Stimulated activated CD4-positive, alpha-beta T cell treated with anti-CD3 and anti-CD28 coated beads, TNF-alpha, amount 100 ng/mL, for 1 hour (primary cell): ENCODE data around the gene OTUB1.

Experiments
- DNase-seq, 3 donors: peaks; one replicate each; pipeline ENCODE4 v3.0.0-alpha.2; 2020; ENCODE audit warnings: low read depth in 3 of 3, low spot score in 1 of 3

Gene OTUB1

DNA sequence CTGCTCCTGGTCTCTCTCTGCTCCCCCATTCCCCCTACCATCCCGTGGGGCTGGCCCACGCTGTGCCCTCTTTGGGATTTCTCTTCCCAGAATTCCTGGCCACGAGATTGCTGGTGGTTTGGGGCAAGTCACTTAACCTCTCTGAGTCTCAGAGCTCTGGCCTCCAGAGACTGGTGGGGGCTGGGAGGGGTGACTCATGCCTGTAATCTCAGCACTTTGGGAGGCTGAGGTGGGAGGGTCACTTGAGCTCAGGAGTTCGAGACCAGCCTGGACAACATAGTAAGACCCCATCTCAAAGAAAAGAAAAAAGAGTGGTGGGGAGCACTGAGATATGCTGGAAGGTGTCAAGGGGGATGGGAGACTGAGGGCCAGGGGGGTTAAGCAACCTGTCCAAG, 18.3 kb downstream of the OTUB1 start:
- DNase-seq, result no peak

DNA sequence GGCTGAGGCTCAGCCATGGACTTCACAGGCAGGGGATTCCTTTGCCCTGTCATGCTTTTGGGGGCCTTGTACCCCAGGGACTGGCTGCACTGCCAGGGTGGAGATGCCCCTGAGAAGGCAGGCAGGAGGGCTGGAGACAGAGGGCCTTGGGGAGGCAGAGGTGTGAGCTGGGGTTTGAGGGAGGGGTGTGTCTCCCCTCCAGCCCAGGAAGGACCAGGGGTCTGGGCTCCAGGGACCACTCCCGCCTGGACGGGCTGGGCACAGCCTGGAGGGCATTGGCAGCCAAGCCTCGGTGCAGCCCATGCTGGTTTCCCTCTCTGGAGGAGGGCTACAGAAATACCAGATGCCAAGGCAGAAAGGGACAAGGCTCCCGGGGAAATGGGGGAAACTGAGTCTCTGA, 19.5 kb downstream of the OTUB1 start:
- DNase-seq, result no peak

DNA sequence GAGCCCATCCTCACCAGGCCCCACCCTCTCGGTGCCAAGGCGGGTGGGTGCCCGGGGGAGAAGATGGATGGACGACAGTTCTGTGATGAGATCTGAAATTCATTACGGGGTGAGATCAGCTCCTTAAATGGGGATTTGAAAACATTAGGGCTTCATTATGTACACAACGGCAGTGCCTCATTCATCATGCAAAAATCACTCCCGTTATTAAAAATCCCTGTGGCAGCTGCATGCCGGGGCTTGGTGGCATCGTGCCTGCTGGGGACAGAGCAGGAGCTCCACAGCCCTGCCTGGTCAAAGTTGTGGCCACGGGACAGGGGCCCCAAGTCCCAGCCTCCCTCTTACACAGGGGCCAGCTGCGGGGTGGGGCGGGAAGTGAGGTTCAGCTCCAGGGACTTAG, 20.2 kb downstream of the OTUB1 start:
- DNase-seq, result no peak

DNA sequence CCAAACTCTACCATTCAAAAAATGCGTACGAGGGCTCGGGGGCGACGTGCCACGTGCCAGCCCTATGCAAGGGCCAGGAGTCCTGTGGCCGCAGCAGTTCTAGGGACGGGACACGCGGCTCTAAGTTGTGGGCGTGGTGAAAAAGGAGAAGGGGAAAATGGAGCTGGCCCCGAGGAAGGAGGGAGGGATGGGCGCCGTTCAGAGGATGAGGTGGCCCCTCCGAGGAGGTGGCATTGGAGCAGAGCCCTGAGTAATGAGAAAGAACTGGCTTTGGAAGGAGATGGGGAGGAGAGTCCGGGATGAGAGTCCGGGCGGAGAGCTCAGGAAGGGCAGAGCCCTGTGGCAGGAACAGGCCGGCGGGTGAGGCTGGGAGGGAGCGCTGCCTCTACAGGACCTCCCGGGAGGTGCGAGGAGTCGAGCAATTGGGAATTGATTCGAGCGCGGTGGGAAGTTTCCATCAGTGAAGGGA, 21.0 kb downstream of the OTUB1 start:
- no peak for DNase-seq

DNA sequence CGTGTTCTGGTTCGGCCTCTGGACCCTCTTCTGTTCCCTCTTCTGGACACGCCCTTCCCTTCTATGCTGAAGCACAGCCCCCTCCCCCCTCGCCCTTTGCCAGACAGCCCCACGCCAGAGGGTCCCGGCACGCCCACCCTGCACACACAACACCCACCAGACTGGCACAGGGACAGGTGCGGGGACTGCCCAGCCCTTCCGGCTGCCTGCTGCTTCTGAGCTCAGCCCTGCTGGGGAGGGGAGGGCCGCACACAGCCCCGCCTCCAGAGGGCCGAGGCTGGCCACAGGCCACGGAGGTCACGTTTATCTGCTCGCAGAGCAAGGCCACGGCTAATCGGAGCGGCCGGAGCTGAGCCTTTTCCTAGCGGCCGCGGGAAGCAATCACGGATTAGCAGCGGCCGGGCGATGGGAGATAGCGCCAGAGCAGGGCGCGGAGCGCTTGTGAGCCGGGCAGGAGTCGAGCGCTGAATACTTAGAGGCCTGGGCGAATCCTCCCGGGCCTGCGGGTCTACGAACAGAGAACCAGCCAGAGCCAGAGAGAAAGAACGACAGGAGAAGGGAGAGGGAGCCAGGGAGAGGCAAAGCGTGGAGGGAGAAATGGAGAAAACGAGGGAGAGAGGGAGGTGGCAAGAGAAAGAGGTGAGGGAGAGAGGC, 21.5 kb downstream of the OTUB1 start:
- no peak for DNase-seq

DNA sequence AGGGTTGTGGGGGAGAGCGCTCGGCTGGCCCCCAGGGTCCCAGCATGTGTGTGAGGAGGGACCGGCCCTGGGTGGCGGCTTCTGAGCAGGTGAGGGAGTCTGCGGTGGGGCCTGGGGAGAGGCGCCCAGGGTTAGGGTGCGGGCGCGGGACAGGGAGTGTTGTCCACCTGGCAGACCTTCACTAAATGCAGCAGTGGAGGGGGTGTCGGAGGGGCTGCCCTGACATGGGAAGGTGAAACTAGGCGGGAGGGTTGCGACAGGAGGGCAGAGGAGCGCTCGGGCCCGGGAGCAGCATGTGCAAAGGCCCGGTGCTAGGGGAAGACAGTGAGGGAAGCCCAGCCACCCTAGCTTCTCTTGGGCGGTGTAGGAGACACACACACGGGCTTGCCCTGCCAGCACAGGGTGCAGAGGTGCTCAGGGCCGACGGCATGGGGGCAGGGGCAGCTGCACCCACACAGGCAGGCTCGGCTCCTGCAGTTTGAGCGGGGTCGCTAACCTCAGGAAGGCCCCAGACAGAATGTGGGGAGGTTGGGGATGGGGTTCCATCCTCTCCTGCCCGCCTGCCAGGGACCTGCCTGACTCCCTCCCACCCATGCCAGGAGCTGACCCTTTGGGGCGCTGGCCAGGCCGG, 22.2 kb downstream of the OTUB1 start:
- no peak for DNase-seq

DNA sequence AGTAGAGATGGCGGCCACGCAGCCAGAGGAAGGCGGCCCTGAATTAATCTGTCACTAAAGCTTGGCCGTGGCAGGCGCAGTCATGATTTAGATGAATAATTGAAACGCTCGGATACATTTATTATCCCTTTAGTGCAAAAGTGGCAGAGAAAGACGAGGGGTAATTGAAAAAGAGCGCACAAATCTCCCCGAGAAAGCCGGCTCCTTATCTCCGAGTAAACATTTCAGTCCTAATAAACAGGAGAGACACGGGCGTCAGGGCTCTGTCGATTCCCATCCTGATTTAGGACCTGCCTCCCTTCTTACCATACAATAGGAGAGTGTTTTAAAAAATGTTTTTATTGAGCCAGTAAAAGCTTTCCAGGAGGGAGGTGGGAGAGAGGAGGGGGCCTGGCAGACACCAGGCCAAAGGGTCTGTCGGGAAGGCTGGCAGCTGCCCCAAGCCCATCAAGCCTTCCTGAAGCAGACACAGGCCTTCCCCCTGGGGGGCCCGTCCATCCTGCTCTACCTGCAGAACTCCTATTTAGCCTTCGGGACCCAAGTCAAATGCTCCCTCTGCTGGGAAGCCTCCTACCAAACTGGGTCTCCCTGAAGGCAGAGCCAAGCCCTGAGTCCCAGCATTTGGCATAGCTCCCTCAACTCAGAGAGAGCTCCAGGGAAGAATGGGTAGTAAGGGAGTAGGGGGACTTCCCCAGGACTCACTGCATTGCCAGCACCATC, 22.8 kb downstream of the OTUB1 start:
- no peak for DNase-seq

DNA sequence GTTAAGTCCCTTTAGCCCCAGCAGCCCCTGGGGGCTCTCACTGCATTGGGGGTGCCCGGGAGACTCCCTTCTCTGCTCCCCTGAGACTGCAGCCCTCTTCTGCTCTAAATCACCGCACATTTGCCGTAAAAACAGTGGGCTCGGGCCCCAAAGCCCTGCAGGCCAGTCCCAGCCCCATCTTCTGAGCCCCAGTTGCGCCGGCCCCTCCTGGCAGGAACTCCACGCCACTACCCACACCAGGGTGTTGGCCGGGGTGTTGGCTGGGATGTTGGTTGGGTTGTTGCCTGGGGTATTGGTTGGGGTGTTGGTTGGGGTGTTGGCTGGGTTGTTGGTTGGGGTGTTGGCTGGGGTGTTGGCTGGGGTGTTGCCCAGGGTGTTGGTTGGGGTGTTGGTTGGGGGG, 23.5 kb downstream of the OTUB1 start:
- DNase-seq, result no peak

DNA sequence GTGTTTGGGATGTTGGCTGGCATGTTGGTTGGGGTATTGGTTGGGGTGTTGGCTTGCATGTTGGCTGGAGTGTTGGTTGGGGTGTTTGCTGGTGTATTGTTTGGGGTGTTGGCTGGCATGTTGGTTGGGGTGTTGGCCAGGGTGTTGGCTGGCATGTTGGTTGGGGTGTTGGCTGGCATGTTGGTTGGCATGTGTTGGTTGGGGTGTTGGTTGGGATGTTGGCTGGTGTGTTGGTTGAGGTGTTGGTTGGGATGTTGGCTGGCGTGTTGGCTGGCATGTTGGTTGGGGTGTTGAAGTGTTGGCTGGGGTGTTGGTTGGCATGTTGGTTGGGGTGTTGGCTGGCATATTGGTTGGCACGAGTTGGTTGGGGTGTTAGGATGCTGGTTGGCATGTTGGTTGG, 24.5 kb downstream of the OTUB1 start:
- no peak for DNase-seq

DNA sequence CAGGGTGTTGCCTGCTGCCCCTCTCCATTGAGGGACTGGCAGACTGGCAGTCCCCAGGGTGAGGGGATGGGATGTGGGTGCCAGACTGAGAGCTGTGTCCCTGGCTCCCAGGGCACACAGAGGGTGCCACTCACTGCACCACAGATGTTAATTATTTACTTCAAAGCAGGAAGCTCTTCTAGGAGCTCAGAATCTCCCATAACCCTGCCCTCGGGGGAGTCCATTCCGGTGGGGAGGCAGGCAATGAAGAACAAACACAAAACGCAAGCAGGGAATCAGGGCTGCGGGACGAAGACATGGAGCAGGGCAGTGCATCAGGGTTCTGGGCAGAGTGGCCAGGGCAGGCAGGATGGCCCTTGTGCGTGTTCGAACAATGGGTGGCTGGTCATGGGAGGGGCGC, 25.1 kb downstream of the OTUB1 start:
- DNase-seq, result no peak

DNA sequence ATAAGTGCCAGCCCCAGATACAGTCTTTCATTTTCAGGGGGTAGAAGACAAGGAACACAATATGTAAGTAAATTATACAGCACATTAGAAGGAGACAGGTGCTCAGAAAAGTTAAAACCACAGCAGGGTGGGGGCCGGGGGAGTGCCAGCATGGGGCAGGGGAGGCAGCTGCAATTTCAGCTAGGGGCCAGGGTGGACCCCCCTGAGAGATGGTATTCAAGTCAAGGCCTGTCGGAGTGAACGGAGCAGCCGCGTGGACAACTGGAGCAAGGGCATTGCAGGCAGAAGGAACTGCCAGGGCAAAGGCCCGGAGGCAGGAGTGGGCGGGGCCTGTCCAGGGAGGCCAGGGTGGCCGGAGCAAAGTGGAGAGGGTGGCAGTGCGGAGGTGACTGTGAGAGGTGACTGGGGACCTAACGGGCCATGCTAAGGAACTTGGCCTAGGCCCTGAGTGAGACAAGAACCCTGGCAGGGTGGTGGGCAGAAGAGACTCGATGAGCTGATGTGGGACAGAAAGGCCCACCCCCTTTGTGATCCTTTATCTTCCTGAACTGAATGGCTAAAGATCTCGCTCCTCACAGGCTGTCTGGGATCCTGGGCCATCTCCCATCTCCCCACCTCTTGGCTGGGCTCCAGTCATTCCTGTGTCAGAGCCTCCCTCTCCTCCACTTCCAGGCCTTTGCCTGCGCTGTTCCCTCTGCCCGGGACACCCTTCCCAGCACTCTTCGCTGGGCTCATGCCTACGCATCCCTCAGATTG, 27.1 kb downstream of the OTUB1 start:
- no peak for DNase-seq

DNA sequence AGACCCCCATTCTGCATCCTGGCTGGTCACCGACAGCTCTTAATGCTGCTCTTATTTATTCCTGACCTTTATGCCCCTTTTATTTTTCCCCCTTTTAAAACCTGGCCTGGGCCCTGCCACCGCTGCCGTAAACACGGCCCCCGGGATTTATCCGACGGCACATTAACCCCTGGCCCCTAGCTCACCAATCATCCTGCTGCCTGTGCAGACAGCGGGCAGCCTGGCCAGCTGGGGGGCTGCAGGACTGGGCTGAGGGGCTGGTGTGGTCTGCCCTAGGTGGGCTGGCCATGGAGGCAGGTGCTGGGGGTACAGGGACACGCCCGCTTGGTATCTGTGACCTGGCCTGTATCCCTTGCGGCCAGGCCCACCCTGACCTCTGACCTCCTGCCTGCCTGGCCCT, 28.1 kb downstream of the OTUB1 start:
- DNase-seq, result no peak

DNA sequence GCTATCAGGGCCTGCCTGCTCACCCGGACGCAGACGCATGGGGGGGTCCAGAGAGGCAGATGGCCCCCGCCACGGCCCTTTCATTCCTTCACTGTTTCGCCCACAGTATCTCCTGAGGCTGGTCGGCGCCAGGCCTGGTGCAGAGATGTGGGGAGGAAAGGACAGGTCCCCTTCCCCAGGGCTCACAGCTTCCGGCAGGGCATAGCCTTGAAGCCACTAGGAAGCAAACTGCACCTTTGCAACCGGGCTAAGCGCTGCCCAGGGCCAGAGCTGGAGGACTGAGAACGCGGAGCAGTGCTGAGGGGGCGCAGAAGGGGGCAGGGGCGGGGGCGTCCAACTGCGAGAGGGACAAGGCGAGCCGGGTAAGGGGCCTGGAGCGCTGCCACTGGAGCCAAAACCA, 29.3 kb downstream of the OTUB1 start:
- no peak for DNase-seq

DNA sequence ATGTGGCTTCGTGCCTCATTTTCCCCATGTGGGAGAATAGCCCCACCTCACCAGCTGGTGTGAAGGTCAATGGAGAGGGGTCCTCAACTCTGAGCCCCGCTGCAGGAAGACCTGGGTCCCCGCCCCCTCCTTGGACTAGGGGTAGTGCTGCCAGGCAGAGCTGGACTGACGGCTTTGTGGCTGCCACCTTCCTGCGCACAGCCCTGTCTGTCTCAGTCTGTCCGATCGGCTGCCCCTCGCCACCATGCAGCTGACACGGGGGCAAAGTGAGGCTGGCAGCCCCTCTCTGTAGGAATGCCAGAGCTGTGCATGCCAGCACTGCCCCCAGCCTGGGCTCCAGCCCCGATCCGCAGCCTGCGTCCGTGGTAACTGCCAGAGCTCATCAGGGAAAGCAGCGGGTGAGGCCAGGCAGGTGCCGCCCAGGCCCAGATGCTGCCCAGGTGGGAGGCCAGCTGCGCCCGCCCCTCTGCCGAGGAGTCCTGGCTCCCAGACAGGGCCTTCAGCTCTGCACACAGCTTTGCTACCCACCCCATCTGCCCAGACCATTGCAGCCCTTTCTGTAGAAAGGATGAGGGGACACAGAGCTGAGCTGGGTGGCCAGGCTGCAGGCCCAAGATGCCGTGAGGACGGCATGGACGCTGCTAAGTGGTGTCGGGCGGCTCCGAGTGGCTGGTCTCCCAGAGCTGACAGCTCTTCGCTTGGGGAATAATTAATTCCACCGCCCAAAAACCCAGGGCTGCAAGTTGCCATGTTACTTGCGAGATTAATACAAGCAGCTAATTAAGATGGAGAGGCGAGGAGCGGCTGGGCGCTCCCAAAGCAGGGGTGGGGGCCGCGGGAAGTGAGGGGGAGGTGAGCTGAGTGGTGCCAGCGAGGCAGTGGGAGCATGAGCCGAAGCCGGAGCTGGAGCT, 30.0 kb downstream of the OTUB1 start:
- no peak for DNase-seq

DNA sequence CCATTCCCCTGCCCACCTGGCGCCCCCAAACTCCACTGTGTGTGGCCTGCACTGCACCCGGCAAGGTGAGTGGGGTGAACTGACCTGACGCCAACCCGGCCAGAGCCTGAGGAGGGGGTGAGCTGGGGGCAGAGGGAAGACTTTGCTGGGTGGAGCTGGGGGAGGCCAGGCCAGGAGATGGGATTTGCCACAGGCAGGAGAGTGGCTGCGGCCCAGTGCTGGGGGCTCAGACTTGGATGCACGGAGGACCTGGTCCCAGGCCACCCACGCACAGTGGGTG, 31.6 kb downstream of the OTUB1 start:
- DNase-seq, result no peak

DNA sequence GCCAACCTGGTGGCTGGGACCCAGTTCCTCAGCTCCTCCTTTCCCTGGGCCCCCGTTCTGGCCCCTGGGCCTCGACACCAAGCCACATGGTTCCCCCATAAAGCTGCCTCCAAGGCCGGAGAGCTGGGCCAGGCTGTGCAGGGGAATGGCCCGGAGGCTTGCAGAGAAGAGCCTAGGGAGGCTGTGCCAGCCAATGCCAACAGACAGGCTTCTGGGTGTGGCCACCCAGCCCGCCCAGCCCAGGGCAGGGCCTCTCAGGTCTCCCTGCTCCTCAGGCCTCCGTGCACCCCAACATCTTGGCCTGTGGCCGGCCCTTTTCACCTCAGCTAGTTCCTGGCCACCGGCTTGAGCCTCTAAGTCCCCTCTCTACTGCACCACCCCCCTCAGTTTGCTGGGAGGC, 32.1 kb downstream of the OTUB1 start:
- no peak for DNase-seq

DNA sequence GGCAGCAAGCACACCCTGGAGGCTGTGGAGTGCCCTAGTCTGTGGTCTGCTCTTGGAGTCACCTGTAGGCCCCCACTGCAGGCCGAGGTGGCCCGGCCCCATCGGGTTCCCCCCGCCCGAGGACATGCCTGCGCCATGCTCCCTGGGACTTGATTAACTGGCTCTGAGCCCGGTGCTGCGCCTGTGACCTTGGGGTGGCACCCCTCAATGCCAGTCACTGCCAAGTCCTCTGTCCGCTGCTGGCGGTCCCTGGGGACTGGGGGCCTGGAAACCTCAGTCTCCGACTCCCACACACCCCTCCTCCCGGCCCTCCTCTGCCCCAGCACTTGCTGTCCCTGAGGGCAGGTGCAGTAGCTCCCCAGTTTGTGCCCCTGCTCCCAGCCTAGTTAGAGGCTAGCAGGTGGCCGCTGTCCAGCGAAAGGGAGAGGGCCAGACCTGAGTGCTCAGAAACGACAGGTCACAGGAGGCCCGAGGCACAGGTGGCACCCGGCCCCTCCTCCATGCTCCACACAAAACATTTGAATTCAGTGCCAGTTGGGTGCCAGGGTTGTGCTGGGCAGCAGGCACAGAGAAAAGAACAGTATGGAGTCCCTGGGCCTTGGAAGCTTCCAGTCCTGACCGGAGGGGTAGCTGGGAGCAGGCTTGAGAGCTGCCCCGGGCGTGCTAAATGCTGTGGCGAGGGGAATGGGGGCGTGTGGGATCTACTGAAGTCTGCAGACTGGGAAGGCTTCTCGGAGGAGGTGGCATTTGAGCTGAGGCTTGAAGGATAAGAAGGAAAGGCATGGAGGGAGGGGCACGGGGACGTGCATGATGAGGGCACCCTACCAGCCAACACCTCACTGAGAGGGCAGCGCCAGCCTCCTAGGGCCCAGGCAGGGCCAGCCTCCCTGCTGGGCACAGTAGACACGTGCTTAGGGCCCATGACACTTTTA, 33.1 kb downstream of the OTUB1 start:
- DNase-seq, result no peak

DNA sequence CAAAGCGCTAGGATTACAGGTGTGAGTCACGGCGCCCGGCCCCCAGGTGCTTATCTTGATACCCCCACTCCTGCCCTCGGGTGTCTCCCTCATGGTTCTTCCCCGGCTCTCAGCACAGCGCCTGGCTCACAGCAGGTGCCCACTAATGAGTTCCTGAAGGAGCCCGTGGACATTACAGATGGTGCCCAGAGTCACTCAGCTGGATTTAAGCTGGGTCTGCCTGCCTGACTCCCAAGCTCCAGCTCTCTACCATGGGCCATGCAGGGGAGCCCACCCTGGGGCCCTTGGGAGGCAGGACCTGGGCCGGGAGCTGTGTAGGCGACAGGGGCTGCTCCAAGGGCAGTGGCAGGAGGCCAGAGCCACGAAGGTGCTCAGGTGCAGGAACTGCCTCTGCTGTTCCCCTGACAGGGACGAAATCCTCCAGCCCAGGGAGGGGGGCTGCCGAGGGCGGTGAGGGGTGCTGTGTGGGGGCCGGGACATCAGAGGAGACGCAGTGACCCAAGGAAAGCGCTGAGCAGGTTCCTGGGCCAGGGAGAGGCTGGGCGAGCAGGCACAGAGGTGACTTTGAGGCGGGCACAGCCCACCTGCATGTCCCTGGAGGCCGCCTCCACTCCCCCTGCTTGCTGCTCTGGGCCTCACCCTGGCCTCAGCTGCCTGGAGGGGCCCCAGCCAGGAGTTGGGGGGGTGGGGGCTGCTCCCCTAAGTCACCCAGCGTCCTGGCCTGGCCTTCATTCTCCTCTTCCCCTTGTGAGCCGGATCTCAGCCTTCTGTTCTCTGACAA, 34.9 kb downstream of the OTUB1 start:
- DNase-seq, result no peak

DNA sequence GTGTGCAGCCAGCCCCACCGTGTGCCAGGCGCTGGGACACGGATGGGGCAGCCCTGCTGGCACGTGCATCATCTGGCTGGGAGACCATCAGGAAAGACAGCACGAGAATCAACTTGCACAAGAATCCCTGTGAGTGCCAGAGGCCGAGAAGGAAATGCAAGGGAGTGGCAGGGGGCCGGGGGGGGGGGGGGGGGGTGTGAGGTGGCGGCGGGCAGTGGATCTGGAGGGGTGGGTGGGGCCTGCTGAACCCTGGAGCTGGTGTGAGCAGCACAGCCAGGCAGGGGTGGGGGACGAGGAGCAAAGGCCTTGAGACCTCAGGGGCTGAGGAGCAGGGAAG, 35.5 kb downstream of the OTUB1 start:
- DNase-seq, result no peak
